HS-5 (cell line): Measurements from ENCODE around the gene CHIC1.
"Not testable (repeated sequence)": the region's sequence is repeated elsewhere in the genome, so short reads cannot be mapped to it uniquely, and the experiment has no call there.

Experiments used
- DNase-seq: peaks from one replicate; pipeline ENCODE4 v3.0.0-alpha.2; 2012; ENCODE audit warnings: low read depth

The CHIC1 gene

DNA sequence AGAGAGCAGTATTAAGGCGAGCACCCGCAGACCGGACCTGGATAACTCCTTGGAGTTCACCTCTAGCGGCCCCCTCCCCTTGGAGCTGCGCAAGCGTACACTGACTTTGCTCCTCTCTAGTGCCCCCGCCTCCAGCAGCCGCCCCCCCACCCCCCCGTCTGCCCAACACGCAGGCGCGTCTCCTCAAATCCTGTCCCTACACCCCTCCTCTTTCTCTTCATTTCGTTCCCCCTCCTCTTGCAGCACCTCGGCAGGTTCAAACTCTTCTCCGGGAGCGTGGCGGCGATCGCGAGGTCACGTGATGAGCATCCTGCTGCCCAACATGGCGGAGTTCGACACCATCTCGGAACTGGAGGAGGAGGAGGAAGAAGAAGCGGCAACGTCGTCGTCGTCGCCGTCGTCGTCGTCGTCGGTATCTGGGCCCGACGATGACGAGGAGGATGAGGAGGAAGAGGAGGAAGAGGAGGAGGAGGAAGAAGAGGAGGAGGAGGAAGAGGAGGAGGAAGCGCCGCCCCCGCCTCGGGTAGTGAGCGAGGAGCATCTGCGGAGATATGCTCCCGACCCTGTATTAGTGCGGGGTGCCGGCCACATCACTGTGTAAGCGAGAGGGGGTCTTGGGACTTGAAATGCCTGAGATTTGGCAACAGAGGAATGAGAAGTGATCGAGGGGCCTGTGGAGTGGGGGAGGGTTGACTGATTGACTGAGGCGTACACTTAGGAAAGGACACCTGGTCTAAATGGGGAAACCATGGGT is at the start of gene CHIC1:
Gene CHIC1, plus strand, starts transcription at position 214 of the 754 bp plus-strand sequence. Its CDS starts 88 bp downstream, at position 302.
- DNase-seq = no peak

DNA sequence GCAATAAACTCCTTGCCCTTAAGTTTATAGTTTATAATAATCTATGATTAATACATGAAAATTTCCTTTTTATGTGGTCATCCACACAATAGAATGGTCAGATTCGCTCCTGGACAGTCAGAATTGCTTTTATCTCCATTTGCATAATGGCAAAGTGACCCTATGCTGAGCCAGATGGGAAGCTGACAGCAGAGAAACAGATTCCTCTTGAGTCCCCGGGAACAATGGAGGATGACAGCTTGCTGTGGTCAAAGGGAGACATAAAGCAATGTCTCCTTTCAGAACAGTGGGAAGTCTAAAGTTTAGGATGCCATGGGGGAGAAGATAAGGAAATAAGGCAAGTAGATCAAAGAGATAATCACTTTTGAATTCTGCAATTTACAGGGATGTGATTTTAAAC is 40.2 kb upstream of the CHIC1 start:
- not testable (repeated sequence) for DNase-seq

DNA sequence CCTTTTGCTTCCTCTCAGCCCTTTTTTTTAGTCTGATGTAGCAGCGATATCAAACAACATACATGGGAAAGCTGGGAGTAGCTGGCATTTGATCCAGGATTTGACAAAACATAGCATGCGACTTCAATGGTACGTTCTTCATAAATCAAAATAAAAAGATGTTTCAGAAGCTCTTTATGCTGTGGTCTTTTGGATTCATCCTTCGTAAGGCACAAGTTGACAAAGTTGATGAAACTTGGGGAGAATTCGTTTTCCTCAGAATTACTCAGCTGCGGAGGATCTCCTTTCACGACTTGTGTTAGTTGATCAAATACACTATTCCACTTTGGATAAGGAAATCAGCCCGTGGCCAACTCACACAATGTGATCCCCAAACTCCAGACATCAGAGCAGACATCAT is 38.1 kb upstream of the CHIC1 start:
- no peak for DNase-seq

DNA sequence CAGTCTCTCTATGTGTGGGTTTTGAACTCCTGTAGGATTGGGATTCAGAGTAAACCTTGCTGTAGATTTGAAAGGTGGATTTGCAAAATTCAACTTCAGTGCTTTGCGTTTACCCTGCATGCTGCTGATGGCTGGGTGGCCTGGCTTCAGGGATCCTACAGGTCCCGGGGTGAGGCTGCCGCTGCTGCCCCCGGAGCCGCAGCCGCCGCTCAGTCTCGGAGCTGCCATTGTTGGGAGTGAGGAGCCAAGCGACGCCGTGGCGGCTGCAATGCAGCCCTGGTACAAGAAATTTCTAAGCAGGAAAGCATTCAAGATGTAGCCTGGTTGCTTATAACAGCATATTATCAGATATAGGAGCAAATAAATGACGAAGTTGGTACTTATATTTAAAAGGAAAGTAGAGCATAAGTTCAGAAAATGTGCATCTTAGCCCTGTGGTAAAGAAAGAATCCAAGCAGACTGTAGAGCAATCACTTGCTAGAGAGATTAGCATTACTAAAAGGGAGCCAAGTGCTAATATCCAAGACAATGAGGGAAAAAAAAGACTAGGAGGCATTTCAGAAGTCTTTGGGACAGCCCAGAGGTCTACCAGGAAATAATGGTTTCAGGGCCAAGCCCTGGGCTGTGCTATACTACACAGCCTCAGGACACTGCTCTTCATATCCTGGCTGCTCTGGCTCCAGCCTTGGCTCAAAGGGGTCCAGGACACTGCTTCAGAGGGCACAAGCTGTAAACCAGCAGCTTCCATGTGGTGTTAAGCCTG is 36.9 kb upstream of the CHIC1 start:
- DNase-seq = no peak

DNA sequence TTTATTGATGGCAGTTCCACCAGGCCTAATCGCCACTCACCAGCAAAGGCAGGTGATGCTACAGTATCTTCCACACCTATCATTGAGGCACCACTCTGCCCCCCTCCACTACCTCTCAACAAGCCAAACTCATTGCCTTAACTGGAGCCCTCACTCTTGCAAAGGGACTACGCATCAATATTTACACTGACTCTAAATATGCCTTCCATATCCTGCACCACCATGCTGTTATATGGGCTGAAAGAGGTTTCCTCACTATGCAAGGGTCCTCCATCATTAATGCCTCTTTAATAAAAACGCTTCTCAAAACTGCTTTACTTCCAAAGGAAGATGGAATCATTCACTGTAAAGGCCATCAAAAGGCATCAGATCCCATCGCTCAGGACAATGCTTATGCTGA is 31.3 kb upstream of the CHIC1 start:
- not testable (repeated sequence) for DNase-seq

DNA sequence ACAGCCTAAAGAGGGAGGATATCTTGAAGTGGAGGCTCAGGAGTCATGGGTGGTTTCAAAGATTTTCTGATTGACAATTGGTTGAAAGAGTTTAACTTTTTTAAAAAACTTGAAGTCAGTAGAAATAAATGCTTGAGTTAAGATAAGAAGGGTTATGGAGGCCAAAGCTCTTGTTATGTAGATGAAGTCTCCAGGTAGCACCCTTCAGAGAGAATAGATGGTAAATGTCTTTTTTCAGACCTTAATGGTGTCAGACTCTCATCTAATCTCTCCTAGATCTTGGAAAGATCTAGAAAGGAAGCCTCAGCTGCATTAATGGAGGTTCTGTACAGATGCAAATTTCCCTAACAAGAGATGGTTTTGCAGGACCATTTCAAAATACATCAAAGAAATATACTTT is 6.8 kb upstream of the CHIC1 start:
- DNase-seq = no peak

DNA sequence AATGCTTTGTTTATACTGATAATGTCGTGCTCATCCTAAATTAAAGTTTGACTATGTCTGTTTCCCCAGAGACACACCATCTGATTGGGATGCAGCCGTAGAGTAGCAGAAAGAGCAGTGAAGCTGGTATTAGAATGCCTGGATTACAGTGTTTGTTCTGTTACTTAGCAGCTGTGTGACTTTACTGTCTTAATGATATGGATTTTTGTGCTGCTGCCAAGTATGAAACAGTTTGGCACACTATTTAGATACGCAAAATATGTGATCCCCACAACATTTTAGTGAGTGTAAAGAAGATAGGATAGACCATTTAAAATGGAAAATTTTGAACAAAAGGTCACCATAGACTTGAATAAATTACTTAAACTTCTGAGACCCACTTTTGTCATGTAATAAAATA is 1.2 kb upstream of the CHIC1 start:
- DNase-seq = no peak

DNA sequence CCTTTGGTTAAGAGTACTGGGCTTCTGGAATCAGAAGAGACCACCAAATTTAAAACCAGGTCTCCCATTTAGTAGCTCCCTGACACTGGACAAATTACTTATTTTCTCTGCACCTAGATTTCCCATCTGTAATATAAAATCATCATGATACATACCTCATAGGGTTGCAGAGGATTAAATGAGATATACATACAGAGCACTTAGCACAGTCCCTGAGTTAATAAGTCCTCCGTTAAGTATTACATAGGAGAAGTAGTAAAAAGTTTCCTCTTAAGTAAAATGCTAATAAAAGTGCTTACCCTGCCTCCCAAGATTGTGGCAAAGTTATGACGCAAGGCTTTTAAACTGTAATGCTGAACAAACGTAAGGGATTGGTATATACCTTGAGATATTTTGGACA is 539 bp upstream of the CHIC1 start:
- DNase-seq = no peak

DNA sequence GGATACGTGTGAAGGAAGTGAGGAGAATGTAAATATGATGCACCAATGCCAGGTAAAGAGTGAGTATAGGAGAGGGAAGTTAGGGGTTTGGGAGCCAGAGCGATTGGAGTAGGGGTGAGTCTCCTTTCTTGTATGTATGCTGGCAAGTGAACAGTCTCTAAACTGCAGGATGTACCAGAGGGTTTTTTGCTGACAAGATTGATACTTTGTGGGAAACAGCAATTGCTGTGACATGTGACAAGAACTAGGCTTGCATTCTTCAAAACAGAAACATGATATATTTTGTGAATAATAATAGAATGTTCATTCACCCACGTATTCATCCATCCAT is 706 bp downstream of the CHIC1 start:
- no peak for DNase-seq

DNA sequence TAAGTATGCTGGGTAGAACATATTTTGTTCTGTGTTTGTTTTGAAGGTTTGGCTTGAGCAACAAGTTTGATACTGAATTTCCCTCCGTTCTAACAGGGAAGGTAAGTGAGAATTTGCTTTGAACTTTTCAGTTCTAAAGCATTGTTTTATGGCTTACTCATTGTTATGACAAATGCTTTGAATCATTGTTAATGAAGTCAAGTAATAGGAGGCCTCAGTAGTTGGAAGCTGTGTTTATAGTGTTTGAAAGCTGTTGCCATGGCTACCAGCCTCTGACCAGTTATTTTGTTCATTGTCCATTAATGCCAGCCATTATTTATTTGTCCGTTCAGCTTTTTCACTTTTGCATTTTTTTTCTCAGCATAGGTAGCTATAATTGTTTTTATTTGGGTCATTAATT is 14.4 kb downstream of the CHIC1 start:
- DNase-seq = no peak

DNA sequence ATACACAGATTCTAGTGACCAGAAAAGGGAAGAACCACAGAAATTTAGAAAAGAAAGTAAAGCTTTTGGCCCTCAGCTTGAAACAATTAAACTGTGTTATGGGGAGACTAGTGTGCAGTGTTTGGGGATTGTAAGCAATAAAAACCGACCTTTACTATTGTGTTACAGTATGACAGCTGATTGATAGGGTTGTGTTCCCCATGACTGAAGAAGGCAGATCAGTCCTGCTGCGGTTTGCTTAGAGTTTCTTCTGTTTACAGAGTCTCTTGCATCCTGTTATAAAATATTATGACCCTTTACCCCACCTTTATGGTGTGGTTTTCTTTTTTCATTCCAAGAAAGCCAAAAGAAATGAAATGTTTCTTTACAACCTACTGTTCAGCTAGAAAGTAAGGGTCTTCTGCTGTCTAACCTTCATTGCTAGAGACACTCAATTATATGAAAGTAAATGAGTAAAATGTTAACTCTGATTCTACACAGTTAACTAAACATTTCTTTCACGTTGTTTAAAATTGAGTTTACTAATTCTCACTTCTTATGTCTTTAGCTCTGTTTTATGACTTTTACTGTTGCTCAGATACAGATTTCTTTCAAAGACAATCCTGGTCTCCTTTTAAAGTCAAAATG is 18.1 kb downstream of the CHIC1 start:
- no peak for DNase-seq

DNA sequence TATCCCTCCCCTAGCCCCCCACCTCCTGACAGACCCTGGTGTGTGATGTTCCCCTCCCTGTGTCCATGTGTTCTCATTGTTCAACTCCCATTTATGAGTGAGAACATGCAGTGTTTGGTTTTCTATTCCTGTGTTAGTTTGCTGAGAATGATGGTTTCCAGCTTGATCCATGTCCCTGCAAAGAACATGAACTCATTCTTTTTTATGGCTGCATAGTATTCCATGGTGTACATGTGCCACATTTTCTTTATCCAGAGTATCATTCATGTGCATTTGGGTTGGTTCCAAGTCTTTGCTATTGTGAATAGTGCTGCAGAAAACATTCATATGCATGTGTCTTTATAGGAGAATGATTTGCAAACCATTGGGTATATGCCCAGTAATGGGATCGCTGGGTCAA is 34.8 kb downstream of the CHIC1 start:
- DNase-seq = not testable (repeated sequence)

DNA sequence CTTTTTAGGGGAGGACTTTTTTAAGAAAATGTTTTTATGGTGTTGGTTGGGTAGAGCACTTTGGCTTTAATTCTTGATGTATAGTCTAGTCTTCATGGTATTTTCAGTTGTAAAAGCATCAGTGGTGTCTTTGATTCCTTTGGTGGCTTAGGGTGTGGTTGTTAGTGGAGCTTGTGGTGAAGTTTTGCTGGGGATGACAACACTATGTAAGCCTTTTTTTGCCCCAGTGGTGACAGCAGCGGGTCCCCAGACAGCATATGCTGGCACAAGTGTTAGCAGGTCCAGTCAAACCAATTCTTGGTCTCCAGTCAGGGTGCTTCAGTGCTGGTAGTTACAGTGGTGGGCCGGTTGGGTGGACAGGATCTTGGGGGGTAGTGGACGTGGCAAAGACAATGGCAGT is 52.0 kb downstream of the CHIC1 start:
- no peak for DNase-seq

DNA sequence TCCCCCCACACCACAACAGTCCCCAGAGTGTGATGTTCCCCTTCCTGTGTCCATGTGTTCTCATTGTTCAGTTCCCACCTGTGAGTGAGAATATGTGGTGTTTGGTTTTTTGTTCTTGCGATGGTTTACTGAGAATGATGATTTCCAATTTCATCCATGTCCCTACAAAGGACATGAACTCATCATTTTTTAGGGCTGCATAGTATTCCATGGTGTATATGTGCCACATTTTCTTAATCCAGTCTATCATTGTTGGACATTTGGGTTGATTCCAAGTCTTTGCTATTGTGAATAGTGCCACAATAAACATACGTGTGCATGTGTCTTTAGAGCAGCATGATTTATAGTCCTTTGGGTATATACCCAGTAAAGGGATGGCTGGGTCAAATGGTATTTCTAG is 78.7 kb downstream of the CHIC1 start:
- not testable (repeated sequence) for DNase-seq

DNA sequence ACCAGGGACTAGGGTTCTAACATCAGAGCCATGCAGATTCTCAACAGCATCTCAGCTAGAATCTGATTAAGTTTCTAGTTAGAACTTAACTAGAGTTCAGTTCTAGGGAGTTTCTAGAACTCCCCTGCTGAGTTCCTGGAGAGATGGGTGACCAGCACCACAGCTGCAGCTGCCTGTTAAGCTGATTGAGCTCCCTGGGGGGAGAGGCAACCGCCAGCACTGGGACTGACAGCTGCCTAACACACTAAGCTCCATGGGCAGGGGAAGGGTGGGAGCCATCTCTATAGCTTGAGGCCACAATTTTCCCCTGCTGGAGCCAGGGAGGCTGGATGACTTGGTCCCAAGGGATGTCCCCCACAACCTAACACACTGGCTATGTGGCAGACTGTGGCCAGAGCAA is 84.2 kb downstream of the CHIC1 start:
- DNase-seq = no peak

DNA sequence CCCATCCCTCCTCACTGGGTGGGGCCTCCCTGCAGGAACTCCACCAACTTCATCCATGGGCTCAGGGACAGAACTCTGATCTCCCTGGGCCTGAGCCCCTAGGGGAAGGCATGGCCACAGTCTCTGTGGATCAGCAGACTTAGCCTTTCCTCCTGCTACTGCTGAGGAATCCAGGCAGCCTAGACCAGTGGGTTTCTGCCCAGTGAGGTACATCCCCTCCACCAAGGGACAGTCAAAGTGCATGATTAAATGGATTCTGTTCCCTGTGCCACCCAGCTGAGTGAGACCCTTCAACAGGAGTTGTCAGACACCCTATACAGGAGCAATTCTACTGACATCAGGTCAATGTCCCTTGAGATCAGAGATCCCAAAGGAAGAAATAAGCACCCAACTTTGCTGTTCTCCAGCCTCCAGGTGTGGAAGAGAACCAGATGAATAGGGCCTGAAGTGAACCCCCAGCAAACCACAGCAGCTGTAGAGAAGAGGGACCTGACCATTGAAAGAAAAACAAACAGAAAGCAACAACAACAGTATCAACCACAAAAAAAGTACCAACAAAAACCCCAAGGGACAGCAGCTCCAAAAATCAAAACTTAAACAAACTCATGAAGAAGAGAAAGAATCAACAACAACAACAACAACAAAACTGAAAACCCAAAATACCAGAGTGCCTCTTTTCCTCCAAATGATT is 84.8 kb downstream of the CHIC1 start:
- no peak for DNase-seq

DNA sequence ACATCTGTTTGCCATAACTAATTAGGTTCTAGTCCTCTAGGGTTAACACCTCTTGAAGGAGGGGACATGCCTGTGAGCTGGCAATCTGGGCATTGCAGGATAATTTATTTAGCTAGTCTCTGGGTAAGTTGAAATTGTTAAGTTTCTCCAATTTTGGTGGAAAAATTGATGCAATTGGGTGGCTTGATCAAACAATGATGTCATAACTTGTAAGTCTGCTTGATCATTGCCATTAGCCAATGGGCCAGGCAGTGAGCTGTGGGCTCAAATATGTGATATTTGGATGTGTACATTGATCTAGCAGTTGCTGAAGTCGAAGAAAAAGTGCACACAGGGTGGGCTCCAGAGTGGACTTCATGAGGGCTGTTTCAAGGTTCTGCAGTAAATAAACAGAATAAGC is 98.3 kb downstream of the CHIC1 start:
- not testable (repeated sequence) for DNase-seq

DNA sequence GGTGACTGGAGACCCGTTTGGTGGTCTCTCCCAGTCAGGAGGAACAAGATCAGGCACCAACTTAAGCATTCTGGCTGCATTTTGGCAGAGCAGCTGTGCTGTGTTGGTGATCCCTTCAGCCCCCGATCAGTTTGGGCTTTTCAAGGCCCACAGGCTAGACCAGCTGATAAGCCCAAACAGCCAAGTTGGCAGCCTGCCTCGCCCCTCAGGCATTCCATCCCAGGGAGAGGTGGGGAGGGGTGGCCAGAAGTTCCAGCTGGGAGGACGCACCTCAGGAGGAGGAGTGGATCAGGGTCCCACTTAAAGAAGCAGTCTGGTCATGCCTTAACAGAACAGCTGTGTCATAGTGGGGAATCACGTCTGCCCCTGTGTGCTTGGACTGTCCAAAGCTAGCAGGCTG is 105.8 kb downstream of the CHIC1 start:
- no peak for DNase-seq

DNA sequence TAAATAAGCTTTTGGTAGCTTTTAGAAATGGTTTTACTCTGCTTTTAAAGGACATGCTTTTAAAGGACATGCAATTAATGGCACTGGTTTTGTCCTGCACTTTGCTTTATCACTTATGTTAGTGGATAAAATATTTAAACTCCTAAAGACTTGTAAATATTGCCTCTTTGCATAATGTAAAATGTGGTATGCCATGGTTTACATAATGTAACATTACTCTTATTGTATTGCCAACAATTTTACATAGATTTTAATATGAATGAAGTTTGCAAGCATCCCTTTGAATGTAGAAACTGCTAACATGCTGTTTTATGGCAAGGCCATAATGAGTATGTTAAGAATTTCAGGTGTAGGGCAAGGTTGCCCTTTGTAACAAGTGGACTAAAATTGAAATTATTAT is 118.4 kb downstream of the CHIC1 start:
- no peak for DNase-seq

DNA sequence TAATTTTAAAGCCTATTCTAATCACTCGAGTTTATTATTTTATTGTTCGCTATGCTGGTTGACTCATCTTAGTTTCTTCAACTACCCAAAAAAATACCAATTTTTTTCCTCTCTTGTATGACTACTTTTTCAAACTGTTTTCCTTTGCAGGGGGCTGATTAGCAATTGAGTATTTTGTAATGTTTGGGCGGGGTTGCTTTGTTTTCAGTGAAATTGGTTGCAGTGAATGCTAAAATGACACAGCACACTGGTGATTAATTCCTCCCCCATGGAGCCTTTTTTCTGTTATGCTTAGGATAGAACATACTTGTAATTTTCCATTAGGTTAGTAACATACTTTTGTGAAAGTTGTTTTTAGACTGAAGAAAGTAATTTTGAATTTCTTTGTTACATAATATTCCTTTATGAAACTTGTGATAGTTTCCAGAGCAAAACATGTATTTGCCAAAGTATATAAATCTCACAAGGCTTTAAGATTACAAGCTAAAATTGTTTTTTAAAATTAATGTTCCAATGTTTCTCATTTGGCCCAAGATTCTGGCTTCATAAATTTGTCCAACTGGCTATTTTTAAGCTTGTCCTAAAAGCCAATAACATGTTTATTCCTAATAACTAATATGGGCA is 120.4 kb downstream of the CHIC1 start:
- no peak for DNase-seq

DNA sequence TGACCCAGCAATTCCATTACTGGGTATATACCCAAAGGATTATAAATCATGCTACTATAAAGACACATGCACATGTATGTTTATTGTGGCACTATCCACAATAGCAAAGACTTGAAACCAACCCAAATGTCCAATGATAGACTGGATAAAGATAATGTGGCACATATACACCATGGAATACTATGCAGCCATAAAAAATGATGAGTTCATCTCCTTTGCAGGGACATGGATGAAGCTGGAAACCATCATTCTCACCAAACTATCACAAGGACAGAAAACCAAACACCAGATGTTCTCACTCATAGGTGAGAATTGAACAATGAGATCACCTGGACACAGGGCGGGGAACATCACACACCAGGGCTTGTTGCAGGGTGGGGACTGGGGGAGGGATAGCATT is 144.0 kb downstream of the CHIC1 start:
- not testable (repeated sequence) for DNase-seq

DNA sequence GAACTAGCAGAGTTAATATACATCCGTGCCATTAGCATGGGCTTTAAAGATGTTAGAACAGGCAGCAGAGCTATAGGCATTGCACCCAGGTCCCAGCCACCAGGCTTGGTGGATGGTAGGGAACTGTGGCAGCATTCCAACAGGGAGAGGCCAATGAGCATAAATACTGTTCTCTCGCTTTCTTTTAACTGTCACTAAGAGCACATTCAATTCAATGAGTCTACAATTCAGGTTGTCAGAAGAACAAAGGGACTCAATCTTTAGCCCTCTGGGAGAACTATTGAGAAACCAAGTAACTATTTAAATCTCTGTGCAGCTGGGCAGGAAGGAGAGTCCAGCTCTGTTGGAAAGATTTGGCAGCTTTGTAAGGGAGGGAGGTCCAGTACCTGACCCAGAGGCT is 165.6 kb downstream of the CHIC1 start:
- DNase-seq = no peak
